H1 (cell line): Measurements from ENCODE around the gene GNB1L. TPM values are rescaled to one million over a fixed set of nuclear protein-coding genes. Genes with fewer than 3 reads are reported as not detected.

Experiments
- CTCF ChIA-PET: fragments of 300-600 bp; sonication (Branson Sonifier 250); formaldehyde crosslinking; loops from one replicate; lab custom pipeline; 2021; ENCODE audit not compliant: partially characterized antibody; lab: Charles Lee
- POLR2A ChIA-PET: fragments of 300-600 bp; sonication (Branson Sonifier 250); formaldehyde crosslinking; loops from one replicate; lab custom pipeline; 2021; ENCODE audit warnings: inconsistent platforms; ENCODE audit not compliant: partially characterized antibody; lab: Charles Lee
- DNase-seq, 2 experiments: peaks; one replicate each; pipeline versions ENCODE4 v3.0.0 to v3.0.0-alpha.2; 2010 to 2022; ENCODE audit warnings: low spot score in 2 of 2, low read depth in 1 of 2, mixed read lengths in 1 of 2
- FAIRE-seq: peaks from 2 replicates; lab custom pipeline; 2011; peaks lifted over from hg19 to GRCh38; lab: Jason Lieb, UNC
- H2AFZ ChIP-seq: 2 replicates; pipeline ENCODE4 v1.8.1; 2012; ENCODE audit warnings: low read length, inconsistent platforms
- H2AK5ac ChIP-seq: 2 replicates; pipeline ENCODE4 v1.6.1; 2013; ENCODE audit warnings: low read depth, low read length
- H2BK120ac ChIP-seq: replicated peaks from 2 replicates; pipeline ENCODE3; 2013; ENCODE audit warnings: low read depth, low read length, inconsistent platforms
- H2BK12ac ChIP-seq: 2 replicates; pipeline ENCODE4 v1.6.1; 2013; ENCODE audit warnings: low read depth, low read length
- H2BK15ac ChIP-seq: 2 replicates; pipeline ENCODE4 v1.6.1; 2013; ENCODE audit warnings: low read length
- H2BK20ac ChIP-seq: 2 replicates; pipeline ENCODE4 v1.6.1; 2013; ENCODE audit warnings: low read length
- H2BK5ac ChIP-seq: 2 replicates; pipeline ENCODE4 v1.6.1; 2013; ENCODE audit warnings: low read depth, low read length
- H3K14ac ChIP-seq: 2 replicates; pipeline ENCODE4 v1.6.1; 2013; ENCODE audit warnings: inconsistent platforms; ENCODE audit not compliant: insufficient read length
- H3K18ac ChIP-seq: 2 replicates; pipeline ENCODE4 v1.6.1; 2013; ENCODE audit warnings: low read length; ENCODE audit errors: extremely low read depth
- H3K23ac ChIP-seq: 2 replicates; pipeline ENCODE4 v1.6.1; 2013; ENCODE audit warnings: inconsistent platforms; ENCODE audit not compliant: insufficient read length
- H3K23me2 ChIP-seq: 2 replicates; pipeline ENCODE4 v1.6.1; 2013; ENCODE audit warnings: low read depth, low read length
- H3K27ac ChIP-seq: 2 replicates; pipeline ENCODE4 v1.6.1; 2011; ENCODE audit warnings: low read depth, low read length, inconsistent platforms
- H3K27me3 ChIP-seq, 4 experiments: replicated peaks in 1 of 4; 1 replicate in 1 of 4; 2 replicates in 3 of 4; pipeline versions ENCODE4 v1.6.1 to v1.8.1; 2011 to 2013; ENCODE audit warnings: low read length in 3 of 4, mild to moderate bottlenecking in 3 of 4, inconsistent platforms in 2 of 4, mixed read lengths in 2 of 4, moderate library complexity in 1 of 4; ENCODE audit not compliant: control insufficient read depth in 3 of 4, insufficient read depth in 3 of 4; ENCODE audit errors: extremely low read depth in 1 of 4
- H3K36me3 ChIP-seq, 4 experiments: 2 replicates each; pipeline versions ENCODE4 v1.6.1 to v1.8.1; 2011 to 2013; ENCODE audit warnings: mild to moderate bottlenecking in 4 of 4, low read length in 3 of 4, moderate library complexity in 2 of 4, control low read depth in 1 of 4, inconsistent platforms in 1 of 4; ENCODE audit not compliant: insufficient read depth in 4 of 4, control insufficient read depth in 2 of 4
- H3K4ac ChIP-seq: replicated peaks from 2 replicates; pipeline ENCODE3; 2013; ENCODE audit warnings: low read length, low read depth, mixed read lengths, inconsistent platforms; ENCODE audit not compliant: insufficient read length
- H3K4me1 ChIP-seq, 4 experiments: replicated peaks in 1 of 4; 1 replicate in 1 of 4; 2 replicates in 3 of 4; pipeline versions ENCODE4 v1.6.1 to v1.8.1; 2011 to 2013; ENCODE audit warnings: low read length in 3 of 4, inconsistent platforms in 2 of 4, mixed read lengths in 1 of 4; ENCODE audit not compliant: insufficient read depth in 4 of 4, control insufficient read depth in 3 of 4
- H3K4me2 ChIP-seq, 2 experiments: 2 replicates each; pipeline versions ENCODE4 v1.6.1 to v1.8.1; 2011 to 2013; ENCODE audit warnings: low read depth in 2 of 2, low read length in 2 of 2, control low read depth in 1 of 2, inconsistent platforms in 1 of 2, mild to moderate bottlenecking in 1 of 2; ENCODE audit not compliant: insufficient read depth in 1 of 2
- H3K4me3 ChIP-seq, 4 experiments: fragments of 200-600, 300-600 bp in 1 of 4; sonication (generic), shearing (Covaris generic), sonication (Bioruptor Twin) in 1 of 4; 2 replicates each; pipeline versions ENCODE4 v1.5.1 to v1.8.1; 2011 to 2016; ENCODE audit warnings: low read length in 4 of 4, low read depth in 3 of 4, control low read depth in 2 of 4, inconsistent platforms in 2 of 4, mild to moderate bottlenecking in 2 of 4, mixed read lengths in 1 of 4, moderate library complexity in 1 of 4; ENCODE audit not compliant: insufficient read depth in 2 of 4; ENCODE audit errors: extremely low read depth in 1 of 4
- H3K56ac ChIP-seq: replicated peaks from 2 replicates; pipeline ENCODE3; 2013; ENCODE audit warnings: low read depth, mild to moderate bottlenecking, mixed read lengths, low read length, inconsistent platforms; ENCODE audit not compliant: insufficient read length
- H3K79me1 ChIP-seq: 2 replicates; pipeline ENCODE4 v1.6.1; 2013; ENCODE audit warnings: low read depth, low read length, control low read depth
- H3K79me2 ChIP-seq, 2 experiments: 2 replicates each; pipeline versions ENCODE4 v1.6.1 to v1.8.1; 2012 to 2013; ENCODE audit warnings: low read length in 2 of 2, mild to moderate bottlenecking in 2 of 2, inconsistent platforms in 1 of 2; ENCODE audit not compliant: insufficient read depth in 2 of 2, control insufficient read depth in 1 of 2
- H3K9ac ChIP-seq, 4 experiments: replicated peaks in 1 of 4; 1 replicate in 1 of 4; 2 replicates in 3 of 4; pipeline versions ENCODE4 v1.6.1 to v1.8.1; 2011 to 2013; ENCODE audit warnings: low read depth in 3 of 4, low read length in 3 of 4, control low read depth in 2 of 4, mild to moderate bottlenecking in 2 of 4, moderate library complexity in 2 of 4, inconsistent platforms in 1 of 4; ENCODE audit errors: extremely low read depth in 1 of 4
- H3K9me3 ChIP-seq, 2 experiments: 2 replicates each; pipeline versions ENCODE4 v1.6.1 to v1.8.1; 2012 to 2013; ENCODE audit warnings: mild to moderate bottlenecking in 2 of 2, moderate library complexity in 2 of 2, control low read depth in 1 of 2, inconsistent platforms in 1 of 2, low read depth in 1 of 2, low read length in 1 of 2, mixed read lengths in 1 of 2; ENCODE audit not compliant: insufficient read depth in 2 of 2
- H4K20me1 ChIP-seq, 2 experiments: replicated peaks in 1 of 2; 2 replicates each; pipeline versions ENCODE3 to v1.8.1; 2011 to 2013; ENCODE audit warnings: inconsistent platforms in 2 of 2, low read length in 2 of 2, mild to moderate bottlenecking in 1 of 2; ENCODE audit not compliant: insufficient read depth in 2 of 2, control insufficient read depth in 1 of 2
- H4K5ac ChIP-seq: 2 replicates; pipeline ENCODE4 v1.6.1; 2013; ENCODE audit warnings: low read length, low read depth, mixed read lengths, inconsistent platforms; ENCODE audit not compliant: insufficient read length
- H4K8ac ChIP-seq: 2 replicates; pipeline ENCODE4 v1.8.0; 2013; ENCODE audit warnings: mild to moderate bottlenecking, moderate library complexity, low read length, inconsistent platforms; ENCODE audit not compliant: insufficient read depth; ENCODE audit errors: extremely low read depth
- H4K91ac ChIP-seq: replicated peaks from 2 replicates; pipeline ENCODE3; 2013; ENCODE audit warnings: low read length, mixed read lengths, inconsistent platforms; ENCODE audit not compliant: insufficient read length
- GTF2F1 ChIP-seq: IDR thresholded peaks from 2 replicates; pipeline ENCODE4 v1.6.1; 2012; ENCODE audit warnings: low read depth, low read length, improper control_type of control experiment, borderline replicate concordance
- KDM5A ChIP-seq: fragments of 200-600 bp; IDR thresholded peaks from 2 replicates; pipeline ENCODE4 v1.7.1; 2012; ENCODE audit warnings: mild to moderate bottlenecking, low read length, inconsistent platforms, mixed read lengths
- RXRA ChIP-seq: IDR thresholded peaks from 2 replicates; pipeline ENCODE4 v1.6.1; 2011; ENCODE audit warnings: low read depth, mild to moderate bottlenecking, low read length, moderate library complexity; ENCODE audit not compliant: insufficient read depth
- SIRT6 ChIP-seq: IDR thresholded peaks from one replicate; pipeline ENCODE4 v1.7.1; 2012; ENCODE audit warnings: low read length, inconsistent platforms
- SP1 ChIP-seq: IDR thresholded peaks from 2 replicates; pipeline ENCODE4 v1.6.1; 2011; ENCODE audit warnings: low read depth, low read length
- SP2 ChIP-seq: IDR thresholded peaks from 2 replicates; pipeline ENCODE4 v1.6.1; 2012; ENCODE audit warnings: mild to moderate bottlenecking, low read length, inconsistent platforms
- polyA plus RNA-seq, 7 experiments: library from polyadenylated mRNA; depleted of rRNA in 3 of 7; stranded (reverse) in 5 of 7; unstranded in 2 of 7; fragments of >200 nt in 5 of 7; fragments of 200-250 nt in 2 of 7; gene quantifications; 1 replicate in 5 of 7; 2 replicates in 1 of 7; 4 replicates in 1 of 7; pipeline versions ENCODE4 v1.2.1 to v1.2.3, GENCODE V29; 2011 to 2013; ENCODE audit warnings: missing spikeins in 2 of 7, mixed read lengths in 2 of 7
- total RNA-seq: library from RNA; stranded (reverse); fragmentation: NEBNext Ultra II Directional; extraction: Animal tissue kit (Norgen Biotek cat#: 25700); gene quantifications from 2 replicates; pipeline ENCODE4 v1.2.1, GENCODE V29; 2021

GNB1L gene
- total and polyA plus RNA-seq, 2 of the 8 experiments (the other 6 are each of a cell fraction or from before 2014, with no cell fraction given) = 14.0 to 15.6 TPM

- Histone ChIP-seq H2AK5ac (no peak overlapping the region), H3K9me3 (no peaks in the 10 kb centered on the region), H3K23ac (no peak overlapping the region), H2BK15ac (no peak overlapping the region), H3K4me3 (no peak overlapping the region), H3K23me2 (no peaks in the 10 kb centered on the region), H3K4me2 (no peak overlapping the region), H2BK20ac (no peak overlapping the region), H3K4ac (no peak overlapping the region), H3K56ac (no peak overlapping the region), H2BK120ac (no peak overlapping the region), H3K36me3 (no peaks in the 10 kb centered on the region), H3K14ac (no peak overlapping the region), H3K9ac (no peak overlapping the region), H4K20me1 (peaks cover 0 to 3% of the 10 kb centered on the region in 2 experiments), H4K91ac (no peak overlapping the region), H3K4me1 (no peaks in the 10 kb centered on the region), H3K18ac (no peak overlapping the region), H3K79me1 (0 out of 2 replicates have a peak, but pooled peaks cover 2% of the 10 kb centered on the region), H4K8ac (no peak overlapping the region), H2BK12ac (no peak overlapping the region), H2AFZ (no peak overlapping the region), H4K5ac (no peak overlapping the region), H2BK5ac (no peak overlapping the region), H3K27ac (no peak overlapping the region), H3K79me2 (no peaks in the 10 kb centered on the region), H3K27me3 (no peaks in the 10 kb centered on the region)
- DNase-seq (no peak), FAIRE-seq (no peak)
- POLR2A ChIA-PET = no interaction called here
- TF ChIP-seq RXRA (no peak), SP2 (no peak), GTF2F1 (no peak), SIRT6 (no peak), KDM5A (no peak), SP1 (no peak)
- CTCF ChIA-PET = interaction anchor here (1.0 to 1.9 kb wide), 5 partner anchors 9 to 61 kb away, joined by 3 to 12 read pairs (median 4); no protein-coding TSS in a partner anchor
These were observed 62.8 kb downstream of the GNB1L start for GRCh38 chr22:19791894-19792293.
